ENCODE measurements around the gene SLA2.
"Not testable (repeated sequence)": the region's sequence is repeated elsewhere in the genome, so short reads cannot be mapped to it uniquely, and the experiment has no call there.

SLA2 gene

GRCh38 chr20:36573798-36574365 lies 72.1 kb downstream of the SLA2 start:
- DNase-seq: no peak

- DNase-seq: peak; percentile 94
Observed at GRCh38 chr20:36573103-36573797, 72.7 kb downstream of the SLA2 start, which contains the start of gene TGIF2. TSS of gene TGIF2 (plus strand) at chr20:36573597. CDS start at chr20:36578775, 5,178 bp downstream.

- DNase-seq: no peak
Observed at GRCh38 chr20:36572701-36573102, 73.3 kb downstream of the SLA2 start.

GRCh38 chr20:36571564-36572504 lies 74.2 kb downstream of the SLA2 start:
- DNase-seq: no peak

- DNase-seq: no peak
Observed at GRCh38 chr20:36569847-36570429, 76.1 kb downstream of the SLA2 start.

GRCh38 chr20:36565520-36565919 lies 80.5 kb downstream of the SLA2 start:
- no peak for DNase-seq

- DNase-seq: not testable (repeated sequence)
Observed at GRCh38 chr20:36564726-36565121, 81.3 kb downstream of the SLA2 start.

GRCh38 chr20:36564078-36564725 lies 81.8 kb downstream of the SLA2 start:
- DNase-seq: not testable (repeated sequence)

- no peak for DNase-seq
Observed at GRCh38 chr20:36563374-36563773, 82.6 kb downstream of the SLA2 start.

- no peak for DNase-seq
Observed at GRCh38 chr20:36562724-36563123, 83.3 kb downstream of the SLA2 start.

Measured in right forelimb (tissue), 1 donor.